SU-DHL-6 (cell line): Measurements from ENCODE around the gene BSND.
"Not testable (repeated sequence)": the region's sequence is repeated elsewhere in the genome, so short reads cannot be mapped to it uniquely, and the experiment has no call there.

Experiments
- EZH2phosphoT487 ChIP-seq: fragments of 200-600 bp; sonication (generic), shearing (Covaris generic); conservative IDR thresholded peaks from 2 replicates; pipeline ENCODE4 v1.6.1; 2018; ENCODE audit warnings: mild to moderate bottlenecking, antibody characterized with exemption, low read length, moderate library complexity, mixed read lengths
- TF ChIP-seq, protein P1 (sequence below): fragments of 200-600 bp; sonication (generic); IDR thresholded peaks from one replicate; pipeline ENCODE4 v1.5.1; 2017; ENCODE audit warnings: antibody characterized with exemption, mild to moderate bottlenecking, low read length, moderate library complexity; ENCODE audit not compliant: insufficient read depth, poor library complexity, severe bottlenecking

DNA sequence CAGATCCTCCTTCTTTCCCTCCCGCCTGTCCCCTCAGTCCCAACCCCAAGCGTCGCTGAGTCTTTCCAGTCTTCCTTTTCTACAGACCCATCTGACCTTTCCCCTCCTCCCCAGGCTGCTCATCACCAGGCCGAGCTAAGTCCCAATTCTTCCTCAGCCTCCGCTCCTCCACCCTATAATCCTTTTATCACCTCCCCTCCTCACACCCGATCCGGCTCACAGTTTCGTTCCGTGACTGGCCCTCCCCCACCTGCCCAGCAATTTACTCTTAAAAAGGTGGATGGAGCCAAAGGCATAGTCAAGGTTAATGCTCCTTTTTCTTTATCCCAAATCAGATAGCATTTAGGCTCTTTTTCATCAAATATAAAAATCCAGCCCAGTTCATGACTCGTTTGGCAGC, 25.4 kb downstream of the BSND start:
- TF ChIP-seq, protein P1, sequence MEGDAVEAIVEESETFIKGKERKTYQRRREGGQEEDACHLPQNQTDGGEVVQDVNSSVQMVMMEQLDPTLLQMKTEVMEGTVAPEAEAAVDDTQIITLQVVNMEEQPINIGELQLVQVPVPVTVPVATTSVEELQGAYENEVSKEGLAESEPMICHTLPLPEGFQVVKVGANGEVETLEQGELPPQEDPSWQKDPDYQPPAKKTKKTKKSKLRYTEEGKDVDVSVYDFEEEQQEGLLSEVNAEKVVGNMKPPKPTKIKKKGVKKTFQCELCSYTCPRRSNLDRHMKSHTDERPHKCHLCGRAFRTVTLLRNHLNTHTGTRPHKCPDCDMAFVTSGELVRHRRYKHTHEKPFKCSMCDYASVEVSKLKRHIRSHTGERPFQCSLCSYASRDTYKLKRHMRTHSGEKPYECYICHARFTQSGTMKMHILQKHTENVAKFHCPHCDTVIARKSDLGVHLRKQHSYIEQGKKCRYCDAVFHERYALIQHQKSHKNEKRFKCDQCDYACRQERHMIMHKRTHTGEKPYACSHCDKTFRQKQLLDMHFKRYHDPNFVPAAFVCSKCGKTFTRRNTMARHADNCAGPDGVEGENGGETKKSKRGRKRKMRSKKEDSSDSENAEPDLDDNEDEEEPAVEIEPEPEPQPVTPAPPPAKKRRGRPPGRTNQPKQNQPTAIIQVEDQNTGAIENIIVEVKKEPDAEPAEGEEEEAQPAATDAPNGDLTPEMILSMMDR = not testable (repeated sequence)
- not testable (repeated sequence) for TF ChIP-seq EZH2phosphoT487
